Epithelial cell of esophagus (primary cell): ENCODE results near the gene INPP4A.
A peak's percentile ranks its signal among the peaks of the same experiment; 100 is the strongest.

Experiments
- DNase-seq: peaks from one replicate; pipeline ENCODE4 v3.0.0; 2010; ENCODE audit warnings: low read depth
- H3K4me3 ChIP-seq: 2 replicates; pipeline ENCODE4 v1.5.1; 2011; ENCODE audit warnings: mild to moderate bottlenecking, low read length, control low read depth
- TF ChIP-seq, protein P1 (sequence below): IDR thresholded peaks from 2 replicates; pipeline ENCODE4 v1.5.1; 2011; ENCODE audit warnings: low read depth, mild to moderate bottlenecking, low read length, control low read depth, inconsistent platforms; ENCODE audit not compliant: insufficient read depth; ENCODE audit errors: missing control alignments

Gene INPP4A

DNA sequence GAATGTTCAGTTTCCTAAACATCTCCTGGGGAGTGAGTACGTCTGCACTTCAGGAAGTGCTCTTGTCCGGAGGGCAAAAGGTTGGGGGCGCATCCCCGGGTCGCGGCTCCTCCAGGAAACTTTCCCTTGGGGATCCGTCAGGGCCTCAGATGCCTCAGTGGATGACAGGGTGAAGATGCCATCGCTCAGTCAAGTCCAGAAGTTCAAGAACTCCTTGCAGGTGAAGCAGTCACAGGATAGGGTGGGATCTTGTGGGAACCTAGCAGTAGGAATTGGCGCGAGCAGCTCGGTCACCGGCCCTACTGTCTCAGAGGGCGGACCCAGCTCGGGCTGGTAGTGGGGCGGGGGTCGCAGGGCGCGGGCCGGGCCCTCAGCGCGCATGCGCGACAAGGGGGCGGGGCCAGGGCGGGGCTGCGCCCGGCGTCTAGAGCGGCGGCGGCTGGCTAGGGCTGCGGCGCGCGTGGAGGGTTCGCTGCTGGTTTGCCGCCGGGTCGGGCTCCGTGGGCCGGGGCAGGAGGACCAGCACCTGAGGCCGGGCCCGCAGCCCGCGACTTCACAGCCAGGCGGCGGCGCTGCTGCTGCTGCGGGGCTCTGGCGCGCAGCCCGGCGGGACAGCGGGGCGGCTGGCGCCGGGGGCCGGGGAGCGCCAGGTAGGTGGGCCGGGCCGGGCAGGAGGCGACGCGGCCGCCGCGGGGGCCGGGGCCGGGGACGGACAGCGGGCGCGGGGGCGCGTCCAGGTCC is at the start of gene INPP4A:
Gene INPP4A, plus strand, starts transcription at position 423 of the 741 bp plus-strand sequence. CDS start 75,191 bp downstream, outside the sequence.
- peak; percentile 62 for DNase-seq
- H3K4me3 ChIP-seq, result peak within 1 kb of the TSS; percentile 50
- TF ChIP-seq, protein P1, sequence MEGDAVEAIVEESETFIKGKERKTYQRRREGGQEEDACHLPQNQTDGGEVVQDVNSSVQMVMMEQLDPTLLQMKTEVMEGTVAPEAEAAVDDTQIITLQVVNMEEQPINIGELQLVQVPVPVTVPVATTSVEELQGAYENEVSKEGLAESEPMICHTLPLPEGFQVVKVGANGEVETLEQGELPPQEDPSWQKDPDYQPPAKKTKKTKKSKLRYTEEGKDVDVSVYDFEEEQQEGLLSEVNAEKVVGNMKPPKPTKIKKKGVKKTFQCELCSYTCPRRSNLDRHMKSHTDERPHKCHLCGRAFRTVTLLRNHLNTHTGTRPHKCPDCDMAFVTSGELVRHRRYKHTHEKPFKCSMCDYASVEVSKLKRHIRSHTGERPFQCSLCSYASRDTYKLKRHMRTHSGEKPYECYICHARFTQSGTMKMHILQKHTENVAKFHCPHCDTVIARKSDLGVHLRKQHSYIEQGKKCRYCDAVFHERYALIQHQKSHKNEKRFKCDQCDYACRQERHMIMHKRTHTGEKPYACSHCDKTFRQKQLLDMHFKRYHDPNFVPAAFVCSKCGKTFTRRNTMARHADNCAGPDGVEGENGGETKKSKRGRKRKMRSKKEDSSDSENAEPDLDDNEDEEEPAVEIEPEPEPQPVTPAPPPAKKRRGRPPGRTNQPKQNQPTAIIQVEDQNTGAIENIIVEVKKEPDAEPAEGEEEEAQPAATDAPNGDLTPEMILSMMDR, result no peak

DNA sequence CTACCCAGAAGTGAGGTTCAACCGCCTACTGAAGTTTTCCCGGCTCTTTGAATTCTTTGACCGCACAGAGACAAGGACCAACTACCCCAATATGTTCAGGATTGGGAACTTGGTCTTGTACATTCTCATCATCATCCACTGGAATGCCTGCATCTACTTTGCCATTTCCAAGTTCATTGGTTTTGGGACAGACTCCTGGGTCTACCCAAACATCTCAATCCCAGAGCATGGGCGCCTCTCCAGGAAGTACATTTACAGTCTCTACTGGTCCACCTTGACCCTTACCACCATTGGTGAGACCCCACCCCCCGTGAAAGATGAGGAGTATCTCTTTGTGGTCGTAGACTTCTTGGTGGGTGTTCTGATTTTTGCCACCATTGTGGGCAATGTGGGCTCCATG is 48.7 kb upstream of the INPP4A start:
- no peak overlapping the region for H3K4me3 ChIP-seq
- TF ChIP-seq, protein P1, result no peak

DNA sequence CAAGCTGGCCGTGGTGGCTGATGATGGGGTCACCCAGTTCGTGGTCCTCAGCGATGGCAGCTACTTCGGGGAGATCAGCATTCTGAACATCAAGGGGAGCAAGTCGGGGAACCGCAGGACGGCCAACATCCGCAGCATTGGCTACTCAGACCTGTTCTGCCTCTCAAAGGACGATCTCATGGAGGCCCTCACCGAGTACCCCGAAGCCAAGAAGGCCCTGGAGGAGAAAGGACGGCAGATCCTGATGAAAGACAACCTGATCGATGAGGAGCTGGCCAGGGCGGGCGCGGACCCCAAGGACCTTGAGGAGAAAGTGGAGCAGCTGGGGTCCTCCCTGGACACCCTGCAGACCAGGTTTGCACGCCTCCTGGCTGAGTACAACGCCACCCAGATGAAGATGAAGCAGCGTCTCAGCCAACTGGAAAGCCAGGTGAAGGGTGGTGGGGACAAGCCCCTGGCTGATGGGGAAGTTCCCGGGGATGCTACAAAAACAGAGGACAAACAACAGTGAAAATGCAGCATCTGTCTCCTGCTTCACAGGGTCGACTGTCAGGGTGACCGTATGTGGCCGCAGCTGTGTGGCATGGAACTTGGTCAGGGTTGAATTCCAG is 47.8 kb upstream of the INPP4A start:
- no peak for DNase-seq
- no peak overlapping the region for H3K4me3 ChIP-seq
- TF ChIP-seq, protein P1, result no peak

More for the DNA sequence above, 48.7 kb upstream of the INPP4A start:
- DNase-seq, result no peak

DNA sequence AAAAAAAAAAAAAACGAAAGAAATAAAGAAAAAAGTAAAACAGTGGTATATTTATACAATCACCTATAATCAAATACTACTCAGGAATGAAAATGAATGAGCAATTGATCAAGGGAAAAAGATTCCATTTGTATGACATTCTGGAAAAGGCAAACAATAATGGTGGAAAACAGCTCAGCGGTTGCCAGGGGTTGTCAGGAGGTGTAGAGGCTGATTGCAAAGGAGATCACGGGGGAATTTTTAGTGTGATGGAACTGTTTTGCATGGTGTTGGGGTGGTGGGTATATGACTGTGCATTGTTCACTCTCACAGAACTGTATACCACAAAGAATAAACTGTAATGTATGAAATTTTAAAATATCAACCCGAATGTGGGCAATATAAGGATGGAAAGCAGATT is 45.5 kb upstream of the INPP4A start:
- no peak for DNase-seq
- H3K4me3 ChIP-seq, result no peak overlapping the region
- TF ChIP-seq, protein P1, result no peak

DNA sequence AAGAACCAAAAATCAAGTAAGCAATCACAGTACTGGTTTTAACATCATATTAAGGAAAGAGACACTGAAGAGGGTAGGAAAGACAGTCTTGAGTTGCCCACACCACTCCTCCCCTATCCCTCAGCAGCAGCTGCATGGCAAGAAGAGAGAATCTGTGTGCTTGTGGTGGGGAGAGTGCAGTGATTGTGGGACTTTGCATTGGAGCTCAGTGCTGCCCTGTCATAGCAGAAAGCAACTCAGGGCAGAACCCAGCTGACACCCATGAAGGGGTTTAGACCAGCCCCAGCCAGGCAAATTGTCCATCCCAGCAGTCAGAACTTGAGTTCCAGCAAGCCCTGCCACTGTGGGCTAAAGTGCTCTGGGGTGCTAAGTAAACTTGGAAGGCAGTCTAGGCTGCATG is 40.8 kb upstream of the INPP4A start:
- TF ChIP-seq, protein P1, result no peak
- H3K4me3 ChIP-seq, result no peak overlapping the region
- no peak for DNase-seq

DNA sequence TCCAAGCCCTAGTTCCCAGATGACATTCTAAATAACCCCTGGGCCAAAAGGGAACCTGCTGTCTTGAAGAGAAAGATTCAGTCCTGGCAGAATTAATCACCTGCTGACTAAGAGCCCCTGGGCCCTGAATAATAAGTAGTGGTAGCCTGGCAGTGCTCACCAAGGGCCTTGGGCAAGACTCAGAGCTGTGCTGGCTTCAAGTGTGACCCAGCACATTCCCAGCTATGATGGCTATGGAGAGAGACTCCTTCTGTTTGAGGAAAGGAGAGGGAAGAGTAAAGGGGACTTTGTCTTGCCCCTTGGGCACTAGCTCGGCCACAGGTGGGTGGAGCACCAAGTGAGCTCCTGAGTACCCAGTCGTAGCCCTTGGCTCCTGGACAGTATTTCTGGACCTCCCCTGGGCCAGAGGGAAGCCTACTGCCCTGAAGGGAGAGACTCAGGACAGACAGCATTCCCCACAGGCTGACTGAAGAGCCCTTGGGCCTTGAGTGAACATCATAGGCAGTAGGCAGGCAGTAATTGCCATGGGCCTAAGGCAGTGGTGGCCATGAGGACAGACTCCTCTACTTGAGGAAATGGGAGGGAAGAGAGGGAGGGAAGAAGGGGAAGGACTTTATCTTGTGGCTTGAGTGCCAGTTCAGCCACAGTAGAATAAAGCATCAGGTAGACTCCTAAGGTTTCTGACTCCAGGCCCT is 40.0 kb upstream of the INPP4A start:
- DNase-seq, result peak; percentile 67
- H3K4me3 ChIP-seq, result no peak overlapping the region
- TF ChIP-seq, protein P1, result no peak
